Lower leg skin (tissue), 3 donors: Measurements from ENCODE around the gene WIPF1.

ENCODE experiments used
- POLR2A ChIP-seq, 2 donors: fragments of 450-650 bp; IDR thresholded peaks; one replicate each; pipeline ENCODE4 v1.6.1; 2016 to 2017; ENCODE audit warnings: antibody characterized with exemption in 2 of 2, mild to moderate bottlenecking in 1 of 2, moderate library complexity in 1 of 2
- TF ChIP-seq, protein P1 (sequence below), 3 donors: fragments of 450-650 bp; IDR thresholded peaks; one replicate each; pipeline ENCODE4 v1.5.1; 2016; ENCODE audit warnings: antibody characterized with exemption in 3 of 3, mild to moderate bottlenecking in 3 of 3, moderate library complexity in 2 of 3

DNA sequence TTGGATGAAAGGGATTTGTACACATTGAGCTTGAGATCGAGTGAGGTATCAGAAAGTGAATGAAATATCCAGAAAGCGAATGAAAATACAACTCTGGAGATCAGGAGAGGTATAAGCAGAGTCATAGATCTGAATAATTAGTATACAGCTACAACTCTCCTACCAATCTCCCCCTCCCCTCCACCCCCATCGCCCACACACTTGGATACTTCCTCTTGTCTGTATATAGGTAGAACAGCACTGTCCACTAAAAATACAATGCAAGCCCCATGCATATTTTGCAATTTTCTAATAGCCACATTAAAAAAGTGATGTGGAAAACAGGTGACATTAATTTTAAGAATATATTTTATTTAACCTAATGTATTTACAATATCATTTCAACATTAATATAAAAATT lies 23.7 kb upstream of the WIPF1 start:
- TF ChIP-seq, protein P1, sequence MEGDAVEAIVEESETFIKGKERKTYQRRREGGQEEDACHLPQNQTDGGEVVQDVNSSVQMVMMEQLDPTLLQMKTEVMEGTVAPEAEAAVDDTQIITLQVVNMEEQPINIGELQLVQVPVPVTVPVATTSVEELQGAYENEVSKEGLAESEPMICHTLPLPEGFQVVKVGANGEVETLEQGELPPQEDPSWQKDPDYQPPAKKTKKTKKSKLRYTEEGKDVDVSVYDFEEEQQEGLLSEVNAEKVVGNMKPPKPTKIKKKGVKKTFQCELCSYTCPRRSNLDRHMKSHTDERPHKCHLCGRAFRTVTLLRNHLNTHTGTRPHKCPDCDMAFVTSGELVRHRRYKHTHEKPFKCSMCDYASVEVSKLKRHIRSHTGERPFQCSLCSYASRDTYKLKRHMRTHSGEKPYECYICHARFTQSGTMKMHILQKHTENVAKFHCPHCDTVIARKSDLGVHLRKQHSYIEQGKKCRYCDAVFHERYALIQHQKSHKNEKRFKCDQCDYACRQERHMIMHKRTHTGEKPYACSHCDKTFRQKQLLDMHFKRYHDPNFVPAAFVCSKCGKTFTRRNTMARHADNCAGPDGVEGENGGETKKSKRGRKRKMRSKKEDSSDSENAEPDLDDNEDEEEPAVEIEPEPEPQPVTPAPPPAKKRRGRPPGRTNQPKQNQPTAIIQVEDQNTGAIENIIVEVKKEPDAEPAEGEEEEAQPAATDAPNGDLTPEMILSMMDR (IDR thresholded peaks at IDR 0.05), result no peak
- no peak for TF ChIP-seq POLR2A (IDR thresholded peaks at IDR 0.05)
